Myocyte (in vitro differentiated cells): ENCODE results near the gene OXSR1. TPM values are rescaled to one million over a fixed set of nuclear protein-coding genes. Genes with fewer than 3 reads are reported as not detected.
"Not testable (repeated sequence)": the region's sequence is repeated elsewhere in the genome, so short reads cannot be mapped to it uniquely, and the experiment has no call there.

Experiments
- DNase-seq: peaks from one replicate; pipeline ENCODE4 v3.0.0-alpha.2; 2012; ENCODE audit warnings: low read depth
- total RNA-seq: library from RNA; depleted of rRNA; stranded (reverse); fragments of >200 nt; gene quantifications from 2 replicates; pipeline ENCODE4 v1.2.3, GENCODE V29; 2014

Gene OXSR1
- total RNA-seq, 1 donor from 2014 or later, result 57.5 TPM

DNA sequence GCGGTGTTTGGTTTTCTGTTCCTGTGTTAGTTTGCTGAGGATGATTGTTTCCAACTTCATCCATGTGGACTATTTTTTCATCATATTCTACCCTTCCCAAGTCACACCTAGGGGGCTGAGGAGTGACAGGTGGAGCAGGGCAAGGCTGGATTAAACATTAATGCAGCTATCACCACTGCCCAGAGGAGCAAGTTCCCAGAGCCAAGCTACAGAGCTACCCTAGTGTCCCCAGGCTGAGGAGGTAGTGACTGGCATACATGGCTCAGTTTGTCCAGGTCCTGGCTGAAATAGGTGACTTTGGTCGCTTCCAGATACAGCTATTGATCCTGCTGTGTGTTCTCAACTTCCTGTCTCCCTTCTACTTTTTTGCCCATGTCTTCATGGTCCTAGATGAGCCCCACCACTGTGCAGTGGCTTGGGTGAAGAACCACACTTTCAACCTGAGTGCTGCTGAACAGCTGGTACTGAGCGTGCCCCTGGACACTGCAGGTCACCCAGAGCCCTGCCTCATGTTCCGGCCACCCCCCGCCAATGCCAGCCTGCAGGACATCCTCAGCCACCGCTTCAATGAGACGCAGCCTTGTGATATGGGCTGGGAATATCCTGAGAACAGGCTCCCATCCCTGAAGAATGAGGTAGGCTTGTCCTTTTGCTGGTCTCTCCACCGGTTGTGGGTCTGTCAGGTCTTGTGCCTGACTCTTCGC lies 100.4 kb downstream of the OXSR1 start, which contains the start of gene SLC22A13:
Gene SLC22A13 (plus strand): TSS at position 209 of the 704 bp plus-strand sequence. CDS start 49 bp downstream, at position 258.
- DNase-seq, result no peak

DNA sequence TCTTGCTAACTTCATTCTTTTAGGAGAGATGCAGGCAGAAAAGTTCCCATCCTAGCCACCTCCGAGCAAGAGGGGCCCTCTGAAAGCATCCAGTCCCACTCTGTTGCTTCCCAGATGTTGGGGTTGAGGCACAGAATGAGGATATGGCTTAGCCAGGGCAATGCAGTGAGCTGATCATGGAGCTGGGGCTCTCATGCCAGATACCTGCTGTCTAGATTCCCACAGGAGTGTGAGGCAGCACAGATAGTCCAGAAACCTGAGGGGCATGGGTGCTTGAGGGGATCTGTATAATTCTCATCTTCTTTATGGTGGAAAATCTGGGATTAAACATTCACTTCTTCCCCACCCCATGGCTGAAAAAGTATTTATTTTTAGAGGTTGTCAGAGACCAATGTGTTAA lies 101.5 kb downstream of the OXSR1 start:
- no peak for DNase-seq

- DNase-seq, result no peak
Measured at GRCh38 chr3:38267662-38268061, 102.3 kb downstream of the OXSR1 start.

DNA sequence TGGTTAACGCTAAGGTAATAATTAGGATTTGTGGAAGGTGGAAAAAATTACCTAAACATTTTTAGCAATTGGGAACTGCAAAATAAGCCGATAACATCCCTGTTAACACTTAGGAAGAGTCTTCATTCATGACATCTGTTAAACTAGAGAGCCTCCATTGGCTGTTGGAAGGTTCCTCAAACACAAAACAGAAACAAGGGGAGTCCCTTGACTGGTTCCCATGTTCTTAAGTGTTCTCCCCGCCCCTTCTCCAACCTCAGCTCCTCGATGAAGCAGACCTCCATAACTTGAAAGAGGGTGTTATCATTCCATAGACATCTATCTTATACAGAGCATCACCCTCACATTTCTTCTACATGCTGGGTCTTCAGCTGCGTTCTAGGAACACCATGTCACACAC lies 102.8 kb downstream of the OXSR1 start:
- DNase-seq, result no peak

GRCh38 chr3:38268522-38268921 lies 103.2 kb downstream of the OXSR1 start:
- no peak for DNase-seq

DNA sequence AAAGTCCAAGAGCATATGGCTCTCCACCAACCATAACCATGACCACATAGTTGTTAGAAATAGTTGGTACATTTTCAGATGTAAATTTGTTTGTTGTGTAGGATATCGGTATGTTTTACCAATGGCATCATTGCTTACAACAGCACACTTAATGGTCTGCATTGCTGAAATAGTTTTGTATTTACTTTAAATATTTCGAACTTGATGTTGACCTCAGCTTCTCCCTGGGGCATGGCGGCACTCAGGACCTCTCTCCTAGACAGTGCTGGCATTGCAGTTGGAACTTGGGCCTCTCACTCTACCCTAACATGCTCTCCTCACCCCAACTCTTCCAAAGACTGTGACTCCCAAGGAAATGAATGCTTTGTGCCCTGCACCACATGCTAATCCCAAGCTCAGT lies 105.3 kb downstream of the OXSR1 start:
- no peak for DNase-seq

GRCh38 chr3:38271553-38271952 lies 106.2 kb downstream of the OXSR1 start:
- DNase-seq, result no peak

GRCh38 chr3:38274864-38275649 lies 109.7 kb downstream of the OXSR1 start:
- DNase-seq, result no peak

DNA sequence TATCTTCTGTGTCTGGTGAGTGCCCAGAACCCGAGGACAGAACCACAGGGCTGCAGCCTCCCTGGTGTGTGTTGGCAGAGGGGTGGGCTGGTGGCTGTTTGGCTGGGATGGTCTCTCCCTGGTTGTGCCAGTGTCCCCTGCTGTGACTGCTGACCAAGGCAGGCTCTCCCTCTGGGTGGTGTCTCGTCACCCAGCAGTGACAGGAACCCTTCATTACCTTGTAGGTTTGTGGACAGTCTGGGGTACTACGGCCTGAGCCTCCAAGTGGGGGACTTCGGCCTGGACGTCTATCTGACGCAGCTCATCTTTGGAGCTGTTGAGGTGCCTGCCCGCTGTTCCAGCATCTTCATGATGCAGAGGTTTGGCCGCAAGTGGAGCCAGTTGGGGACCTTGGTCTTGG lies 110.3 kb downstream of the OXSR1 start:
- no peak for DNase-seq

- DNase-seq, result no peak
Measured at GRCh38 chr3:38276081-38276916, 111.0 kb downstream of the OXSR1 start.

DNA sequence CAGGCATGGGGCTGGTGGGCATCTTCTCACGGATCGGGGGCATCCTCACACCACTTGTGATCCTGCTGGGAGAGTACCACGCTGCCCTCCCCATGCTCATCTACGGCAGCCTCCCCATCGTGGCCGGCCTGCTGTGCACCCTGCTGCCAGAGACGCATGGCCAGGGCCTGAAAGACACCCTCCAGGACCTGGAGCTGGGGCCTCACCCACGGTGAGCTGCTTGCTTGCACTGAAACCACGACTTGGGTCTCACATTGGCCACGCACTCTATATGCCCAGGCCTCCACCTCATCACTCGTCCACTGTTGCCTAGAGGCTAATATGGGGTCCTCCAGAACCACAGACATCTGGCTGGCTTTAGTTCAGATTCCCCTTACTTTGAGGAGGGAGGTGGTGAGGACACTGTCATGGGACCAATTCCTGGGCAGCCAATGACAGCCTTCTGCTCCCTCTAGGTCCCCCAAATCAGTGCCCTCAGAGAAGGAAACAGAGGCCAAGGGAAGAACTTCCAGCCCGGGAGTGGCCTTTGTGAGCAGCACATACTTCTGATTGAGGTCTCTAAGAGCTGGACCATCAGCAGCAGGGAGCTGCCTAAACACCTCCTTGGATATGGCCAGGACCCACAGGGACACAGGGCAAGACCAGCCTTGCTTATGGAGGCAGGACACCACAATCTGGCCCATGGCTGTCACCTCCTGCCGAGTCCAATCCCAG lies 111.7 kb downstream of the OXSR1 start:
- DNase-seq, result no peak

DNA sequence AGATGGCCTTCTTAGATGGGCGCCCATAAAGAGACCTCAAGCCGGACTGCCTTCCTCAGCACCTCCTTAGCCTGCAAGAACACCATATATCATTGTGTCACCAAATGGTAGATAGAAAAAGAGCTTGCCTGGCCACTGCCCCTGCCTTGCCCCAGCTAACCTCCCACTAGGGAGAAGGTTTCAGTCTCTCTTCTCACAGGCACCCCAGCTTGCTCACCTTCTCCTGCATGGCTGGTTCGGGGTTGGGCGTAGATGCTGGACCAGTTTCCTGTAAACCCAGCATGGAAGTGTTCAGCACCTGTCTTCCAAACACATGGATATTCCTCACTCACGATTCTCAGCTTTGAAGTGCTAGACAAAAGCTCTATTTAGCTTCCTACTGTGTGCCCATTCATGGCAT lies 113.5 kb downstream of the OXSR1 start:
- DNase-seq, result no peak

DNA sequence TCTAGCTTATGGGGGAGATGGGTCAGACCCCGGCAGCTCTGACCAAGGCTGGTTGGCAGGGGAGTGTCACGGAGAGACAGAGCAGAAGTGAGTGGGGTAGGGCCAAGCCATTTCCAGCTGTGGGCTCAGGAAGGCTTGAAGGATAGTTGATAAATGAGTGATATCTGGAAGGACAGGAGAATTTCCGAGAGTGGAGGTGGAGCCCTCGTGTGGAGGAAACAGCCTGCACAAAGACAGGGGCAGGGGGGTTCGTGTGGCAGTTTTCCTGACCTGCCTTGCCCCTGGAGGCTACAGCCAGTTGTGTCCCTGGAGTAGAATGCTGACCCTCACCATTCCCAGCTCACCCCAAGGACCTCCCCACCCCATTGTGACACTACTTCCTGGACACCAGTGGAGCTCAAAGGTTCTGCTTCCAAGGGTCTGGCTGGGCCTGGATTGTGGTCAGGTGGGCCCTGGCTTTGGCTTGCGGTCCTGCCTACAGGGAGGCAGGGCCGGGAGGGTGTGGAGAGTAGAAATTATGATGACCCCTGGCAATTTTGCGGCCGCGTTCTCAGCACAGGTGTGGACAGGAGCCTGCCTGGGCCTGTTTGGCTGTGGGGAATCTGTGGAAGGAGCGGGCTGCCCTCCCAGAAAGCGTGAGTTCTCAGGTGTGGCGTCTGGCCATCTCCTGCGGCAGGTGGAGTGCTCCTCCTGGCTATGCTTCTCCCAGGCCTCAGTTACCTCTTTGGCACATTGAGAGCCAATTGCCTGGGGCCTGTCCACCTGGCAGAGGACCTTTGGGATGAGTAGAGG lies 116.8 kb downstream of the OXSR1 start, which contains the start of gene SLC22A14:
Gene SLC22A14 (plus strand): TSS at position 400 of the 792 bp plus-strand sequence. CDS start 23,733 bp downstream, outside the sequence.
- DNase-seq, result no peak

GRCh38 chr3:38283810-38284755 lies 118.7 kb downstream of the OXSR1 start:
- DNase-seq, result no peak

- no peak for DNase-seq
Measured at GRCh38 chr3:38284756-38285150, 119.4 kb downstream of the OXSR1 start.

DNA sequence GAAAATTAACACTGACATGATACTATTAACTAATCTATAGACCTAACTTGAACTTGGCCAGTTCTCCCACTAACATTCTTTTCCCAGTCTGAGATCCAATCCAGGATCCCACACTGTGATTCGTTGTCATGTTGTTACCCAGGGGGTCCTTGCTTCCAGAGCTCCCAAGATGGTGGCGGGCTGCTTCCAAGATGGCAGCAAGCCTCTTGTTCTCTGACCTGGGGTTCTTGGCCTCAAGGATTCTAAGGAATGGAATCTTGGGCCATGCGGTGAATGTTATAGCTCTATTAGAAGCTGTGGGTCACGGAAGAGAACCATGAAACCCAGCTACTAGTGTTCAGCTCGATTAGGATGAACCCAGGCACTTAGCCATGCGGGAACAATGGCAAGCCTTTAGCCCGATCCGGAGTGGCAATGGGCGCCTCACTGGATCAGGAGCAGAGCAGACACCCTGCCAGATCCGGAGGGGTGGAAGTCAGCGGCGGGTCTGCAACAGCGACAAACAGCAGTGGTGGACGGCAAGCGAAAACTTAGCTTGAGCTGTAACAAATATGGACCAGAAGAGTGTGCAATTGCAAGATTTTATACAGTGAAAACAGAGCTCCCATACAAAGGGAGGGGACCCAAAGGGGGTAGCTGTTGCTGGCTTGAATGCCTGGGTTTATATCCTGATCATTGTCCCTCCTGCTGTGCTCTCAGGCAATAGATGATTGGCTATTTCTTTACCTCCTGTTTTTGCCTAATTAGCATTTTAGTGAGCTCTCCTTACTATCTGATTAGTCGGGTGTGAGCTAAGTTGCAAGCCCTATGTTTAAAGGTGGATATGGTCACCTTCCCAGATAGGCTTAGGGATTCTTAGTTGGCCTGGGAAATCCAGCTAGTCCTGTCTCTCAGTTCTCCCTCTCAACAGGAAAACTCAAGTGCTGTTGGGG lies 124.2 kb downstream of the OXSR1 start:
- not testable (repeated sequence) for DNase-seq

- DNase-seq, result not testable (repeated sequence)
Measured at GRCh38 chr3:38297053-38297452, 131.7 kb downstream of the OXSR1 start.

DNA sequence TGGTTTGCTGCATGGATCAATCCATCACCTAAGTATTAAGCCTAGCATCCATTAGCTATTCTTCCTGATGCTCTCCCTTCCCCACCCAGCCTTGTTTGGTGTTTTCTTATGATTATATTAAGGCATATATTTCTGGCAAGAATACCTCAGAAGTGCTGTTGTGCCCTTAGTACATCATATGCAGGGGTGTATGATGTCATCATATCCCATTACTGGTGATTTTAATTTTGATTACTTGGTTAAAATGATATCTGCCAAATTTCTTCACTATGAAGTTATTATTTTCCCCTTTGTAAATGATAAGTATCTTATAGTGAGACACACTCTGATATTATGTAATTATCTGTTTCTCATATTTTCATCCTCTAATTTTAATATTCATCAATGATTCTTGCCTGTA lies 132.2 kb downstream of the OXSR1 start:
- no peak for DNase-seq
